Loucy (cell line): ENCODE measurements around the gene BRCC3.

ENCODE experiments used
- EZH2phosphoT487 ChIP-seq: fragments of 200-600 bp; IDR thresholded peaks from 2 replicates; pipeline ENCODE4 v1.6.1; 2018; ENCODE audit warnings: antibody characterized with exemption, mild to moderate bottlenecking, moderate library complexity, borderline replicate concordance
- TF ChIP-seq, protein P1 (sequence below): fragments of 200-600 bp; sonication (generic); conservative IDR thresholded peaks from 2 replicates; pipeline ENCODE4 v1.5.1; 2014; ENCODE audit warnings: mild to moderate bottlenecking, antibody characterized with exemption, low read length

DNA sequence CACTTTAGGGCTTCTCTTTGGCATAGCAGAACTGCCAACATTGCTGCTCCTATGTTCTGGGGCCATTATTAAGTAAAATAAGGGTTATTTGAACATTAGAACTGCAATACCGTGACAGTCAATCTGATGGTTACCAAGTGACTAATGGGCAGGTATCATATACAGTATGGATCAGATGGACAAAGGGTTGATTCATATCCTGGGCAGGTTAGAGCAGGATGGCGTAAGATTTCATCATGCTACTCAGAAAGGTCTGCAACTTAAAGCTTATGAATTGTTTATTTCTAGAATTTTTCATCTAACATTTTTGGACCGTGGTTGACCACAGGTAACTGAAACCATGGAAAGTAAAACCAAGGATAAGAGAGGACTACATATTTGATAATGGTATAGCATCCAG, 40.9 kb downstream of the BRCC3 start:
- TF ChIP-seq, protein P1, sequence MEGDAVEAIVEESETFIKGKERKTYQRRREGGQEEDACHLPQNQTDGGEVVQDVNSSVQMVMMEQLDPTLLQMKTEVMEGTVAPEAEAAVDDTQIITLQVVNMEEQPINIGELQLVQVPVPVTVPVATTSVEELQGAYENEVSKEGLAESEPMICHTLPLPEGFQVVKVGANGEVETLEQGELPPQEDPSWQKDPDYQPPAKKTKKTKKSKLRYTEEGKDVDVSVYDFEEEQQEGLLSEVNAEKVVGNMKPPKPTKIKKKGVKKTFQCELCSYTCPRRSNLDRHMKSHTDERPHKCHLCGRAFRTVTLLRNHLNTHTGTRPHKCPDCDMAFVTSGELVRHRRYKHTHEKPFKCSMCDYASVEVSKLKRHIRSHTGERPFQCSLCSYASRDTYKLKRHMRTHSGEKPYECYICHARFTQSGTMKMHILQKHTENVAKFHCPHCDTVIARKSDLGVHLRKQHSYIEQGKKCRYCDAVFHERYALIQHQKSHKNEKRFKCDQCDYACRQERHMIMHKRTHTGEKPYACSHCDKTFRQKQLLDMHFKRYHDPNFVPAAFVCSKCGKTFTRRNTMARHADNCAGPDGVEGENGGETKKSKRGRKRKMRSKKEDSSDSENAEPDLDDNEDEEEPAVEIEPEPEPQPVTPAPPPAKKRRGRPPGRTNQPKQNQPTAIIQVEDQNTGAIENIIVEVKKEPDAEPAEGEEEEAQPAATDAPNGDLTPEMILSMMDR = no peak
- TF ChIP-seq EZH2phosphoT487 = no peak
